OCI-LY3 (cell line): ENCODE measurements around the gene GNAO1.

Experiments used
- H2AFZ ChIP-seq: fragments of 200-600, 300-600 bp; shearing (Covaris generic); 2 replicates; pipeline ENCODE4 v1.6.0; 2014; ENCODE audit warnings: antibody characterized with exemption, low read depth, low read length
- H3K27ac ChIP-seq: fragments of 200-600, 300-600 bp; sonication (generic); 2 replicates; pipeline ENCODE4 v1.5.1; 2014; ENCODE audit warnings: mild to moderate bottlenecking, low read length, moderate library complexity, mixed read lengths
- H3K27me3 ChIP-seq: fragments of 200-600, 300-600 bp; sonication (generic); 2 replicates; pipeline ENCODE4 v1.6.1; 2014; ENCODE audit warnings: low read depth, low read length, mixed read lengths
- H3K36me3 ChIP-seq: fragments of 200-600, 300-600 bp; sonication (generic); replicated peaks from 2 replicates; pipeline ENCODE3; 2014; ENCODE audit warnings: low read depth, low read length, mixed read lengths
- H3K4me1 ChIP-seq: fragments of 300-600, 200-600 bp; sonication (generic); 2 replicates; pipeline ENCODE4 v1.6.1; 2014; ENCODE audit warnings: low read length, mixed read lengths
- H3K4me2 ChIP-seq: fragments of 200-600, 300-600 bp; sonication (generic); 2 replicates; pipeline ENCODE4 v1.6.1; 2014; ENCODE audit warnings: low read length, mixed read lengths
- H3K4me3 ChIP-seq: fragments of 300-600, 200-600 bp; sonication (generic); 2 replicates; pipeline ENCODE4 v1.5.1; 2014; ENCODE audit warnings: antibody characterized with exemption, mild to moderate bottlenecking, low read length, moderate library complexity
- H3K79me2 ChIP-seq: fragments of 300-600, 200-600 bp; shearing (Covaris generic); 2 replicates; pipeline ENCODE4 v1.6.1; 2014; ENCODE audit warnings: mild to moderate bottlenecking, low read length, mixed read lengths
- H3K9ac ChIP-seq: fragments of 300-600, 200-600 bp; shearing (Covaris generic); 2 replicates; pipeline ENCODE4 v1.6.0; 2014; ENCODE audit warnings: mild to moderate bottlenecking, low read length, moderate library complexity
- H3K9me3 ChIP-seq: fragments of 200-600, 300-600 bp; shearing (Covaris generic); 2 replicates; pipeline ENCODE4 v1.6.1; 2014; ENCODE audit warnings: low read length, mixed read lengths; ENCODE audit not compliant: insufficient read depth
- H4K20me1 ChIP-seq: fragments of 200-600, 300-600 bp; sonication (generic); 2 replicates; pipeline ENCODE4 v1.6.1; 2016; ENCODE audit warnings: low read length, mixed read lengths; ENCODE audit not compliant: insufficient read depth
- EZH2phosphoT487 ChIP-seq: fragments of 200-600 bp; shearing (Covaris generic); IDR thresholded peaks from 2 replicates; pipeline ENCODE4 v1.6.1; 2018; ENCODE audit warnings: antibody characterized with exemption, mixed run types, low read depth
- TF ChIP-seq, protein P1 (sequence below): fragments of 200-600, 300-600 bp; sonication (generic); IDR thresholded peaks from 2 replicates; pipeline ENCODE4 v1.5.1; 2014; ENCODE audit warnings: antibody characterized with exemption, low read length, low read depth

GNAO1 gene

GRCh38 chr16:56247808-56248207, 56.5 kb downstream of the GNAO1 start:
- no peak overlapping the region for H3K27ac ChIP-seq
- H3K27me3 ChIP-seq, result no peaks in the 10 kb centered on the region
- no peaks in the 10 kb centered on the region for H3K9me3 ChIP-seq
- H3K4me3 ChIP-seq, result no peak overlapping the region
- no peak overlapping the region for H2AFZ ChIP-seq
- no peaks in the 10 kb centered on the region for H4K20me1 ChIP-seq
- H3K9ac ChIP-seq, result no peak overlapping the region
- peaks cover 9% of the 10 kb centered on the region for H3K4me1 ChIP-seq
- H3K36me3 ChIP-seq, result no peaks in the 10 kb centered on the region
- H3K4me2 ChIP-seq, result no peak overlapping the region
- no peak for TF ChIP-seq EZH2phosphoT487
- H3K79me2 ChIP-seq, result no peaks in the 10 kb centered on the region

- Histone ChIP-seq H3K9ac (no peak overlapping the region), H3K27me3 (peaks cover 20% of the 10 kb centered on the region), H3K4me3 (no peak overlapping the region), H3K4me1 (peaks cover 4% of the 10 kb centered on the region), H3K4me2 (no peak overlapping the region), H4K20me1 (no peaks in the 10 kb centered on the region), H3K79me2 (no peaks in the 10 kb centered on the region), H2AFZ (no peak overlapping the region), H3K36me3 (no peaks in the 10 kb centered on the region), H3K27ac (no peak overlapping the region), H3K9me3 (no peaks in the 10 kb centered on the region)
- TF ChIP-seq, protein P1, sequence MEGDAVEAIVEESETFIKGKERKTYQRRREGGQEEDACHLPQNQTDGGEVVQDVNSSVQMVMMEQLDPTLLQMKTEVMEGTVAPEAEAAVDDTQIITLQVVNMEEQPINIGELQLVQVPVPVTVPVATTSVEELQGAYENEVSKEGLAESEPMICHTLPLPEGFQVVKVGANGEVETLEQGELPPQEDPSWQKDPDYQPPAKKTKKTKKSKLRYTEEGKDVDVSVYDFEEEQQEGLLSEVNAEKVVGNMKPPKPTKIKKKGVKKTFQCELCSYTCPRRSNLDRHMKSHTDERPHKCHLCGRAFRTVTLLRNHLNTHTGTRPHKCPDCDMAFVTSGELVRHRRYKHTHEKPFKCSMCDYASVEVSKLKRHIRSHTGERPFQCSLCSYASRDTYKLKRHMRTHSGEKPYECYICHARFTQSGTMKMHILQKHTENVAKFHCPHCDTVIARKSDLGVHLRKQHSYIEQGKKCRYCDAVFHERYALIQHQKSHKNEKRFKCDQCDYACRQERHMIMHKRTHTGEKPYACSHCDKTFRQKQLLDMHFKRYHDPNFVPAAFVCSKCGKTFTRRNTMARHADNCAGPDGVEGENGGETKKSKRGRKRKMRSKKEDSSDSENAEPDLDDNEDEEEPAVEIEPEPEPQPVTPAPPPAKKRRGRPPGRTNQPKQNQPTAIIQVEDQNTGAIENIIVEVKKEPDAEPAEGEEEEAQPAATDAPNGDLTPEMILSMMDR, result no peak
- no peak for TF ChIP-seq EZH2phosphoT487
These were observed 61.5 kb downstream of the GNAO1 start for GRCh38 chr16:56252835-56253234.

DNA sequence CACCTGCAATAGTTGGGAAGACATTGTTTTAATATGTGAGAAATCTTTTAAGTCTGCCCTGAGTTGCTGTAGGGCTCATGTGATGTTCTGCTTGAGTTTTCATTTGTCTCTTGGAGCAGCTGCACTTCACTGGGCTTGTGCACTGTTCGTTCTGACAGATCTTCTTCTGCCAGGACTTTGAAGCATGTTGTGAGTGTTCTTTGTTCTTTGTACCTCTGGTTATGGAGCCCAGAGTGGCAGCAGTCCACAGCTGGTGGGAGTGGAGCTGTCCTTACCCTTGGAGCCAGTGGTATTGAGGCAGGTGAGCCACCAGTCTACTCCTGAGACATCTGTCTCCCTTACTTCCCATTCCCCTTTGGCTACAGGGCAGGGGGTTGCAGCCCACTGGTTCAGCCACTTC, 64.6 kb downstream of the GNAO1 start:
- Histone ChIP-seq H3K9me3 (no peaks in the 10 kb centered on the region), H2AFZ (no peak overlapping the region), H3K4me1 (no peaks in the 10 kb centered on the region), H3K4me2 (no peak overlapping the region), H3K9ac (no peak overlapping the region), H3K27ac (no peak overlapping the region), H3K36me3 (no peaks in the 10 kb centered on the region), H3K4me3 (no peak overlapping the region), H3K27me3 (peaks cover 20% of the 10 kb centered on the region), H4K20me1 (no peaks in the 10 kb centered on the region), H3K79me2 (no peaks in the 10 kb centered on the region)
- TF ChIP-seq, protein P1, result no peak
- TF ChIP-seq EZH2phosphoT487, result no peak

DNA sequence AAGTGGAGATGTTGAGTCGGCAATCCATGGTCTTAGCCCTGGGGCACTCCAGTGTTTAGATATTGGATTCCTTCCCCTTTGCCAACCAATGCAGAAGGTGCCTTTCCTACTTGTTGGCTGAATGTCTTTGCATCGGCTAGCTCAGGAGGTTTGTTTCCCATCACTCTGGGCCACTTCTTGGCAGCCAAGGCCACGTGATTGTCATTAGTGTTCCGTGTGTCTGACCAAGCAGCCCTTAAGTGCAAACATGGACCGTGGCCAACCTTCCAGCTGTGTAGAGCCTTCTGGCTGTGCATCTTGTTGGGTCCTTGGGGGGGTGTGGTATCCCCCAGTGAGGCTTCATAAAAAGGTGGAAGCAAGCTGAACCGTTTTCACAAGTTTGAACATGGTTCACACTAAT, 66.0 kb downstream of the GNAO1 start:
- TF ChIP-seq EZH2phosphoT487, result no peak
- TF ChIP-seq, protein P1, result no peak
- Histone ChIP-seq H3K79me2 (no peaks in the 10 kb centered on the region), H3K9ac (no peak overlapping the region), H4K20me1 (no peaks in the 10 kb centered on the region), H3K4me2 (no peak overlapping the region), H3K36me3 (no peaks in the 10 kb centered on the region), H2AFZ (no peak overlapping the region), H3K9me3 (no peaks in the 10 kb centered on the region), H3K4me1 (no peaks in the 10 kb centered on the region), H3K27ac (no peak overlapping the region), H3K27me3 (peaks cover 25% of the 10 kb centered on the region), H3K4me3 (no peak overlapping the region)
